HG03439 (cell line): ENCODE data around the gene SNX14.

Source experiments
- ATAC-seq: cut with Tn5 transposase; IDR thresholded peaks from one replicate; pipeline ENCODE4 v1.9.1; 2021; ENCODE audit warnings: mild to moderate bottlenecking, moderate library complexity; ENCODE audit not compliant: unreplicated experiment

Gene SNX14

GRCh38 chr6:85469276-85470022 is 124.2 kb downstream of the SNX14 start:
- ATAC-seq, result no peak

DNA sequence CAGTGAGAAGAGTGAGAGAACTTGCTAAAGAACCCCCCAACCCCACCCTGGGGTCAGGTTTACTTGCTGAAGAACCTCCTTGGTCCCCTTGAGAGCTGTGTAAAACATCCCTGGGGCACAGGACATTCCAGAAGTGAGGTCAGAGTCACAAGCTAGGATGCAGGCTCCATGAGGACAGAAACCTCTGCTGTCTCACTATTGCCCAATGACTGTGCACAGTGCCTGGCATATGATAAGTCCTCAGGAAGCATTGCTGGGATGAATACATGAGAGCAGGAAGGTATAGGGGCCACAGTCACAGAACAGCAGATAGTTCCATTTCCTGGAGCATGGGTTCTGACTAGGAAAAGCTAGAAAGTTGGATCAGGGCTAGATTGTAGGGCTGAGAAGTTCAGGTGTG is 125.3 kb downstream of the SNX14 start:
- ATAC-seq, result no peak

- ATAC-seq, result no peak
Observed at GRCh38 chr6:85465762-85466161, 127.9 kb downstream of the SNX14 start.

GRCh38 chr6:85464722-85465150 is 128.9 kb downstream of the SNX14 start:
- ATAC-seq, result no peak

DNA sequence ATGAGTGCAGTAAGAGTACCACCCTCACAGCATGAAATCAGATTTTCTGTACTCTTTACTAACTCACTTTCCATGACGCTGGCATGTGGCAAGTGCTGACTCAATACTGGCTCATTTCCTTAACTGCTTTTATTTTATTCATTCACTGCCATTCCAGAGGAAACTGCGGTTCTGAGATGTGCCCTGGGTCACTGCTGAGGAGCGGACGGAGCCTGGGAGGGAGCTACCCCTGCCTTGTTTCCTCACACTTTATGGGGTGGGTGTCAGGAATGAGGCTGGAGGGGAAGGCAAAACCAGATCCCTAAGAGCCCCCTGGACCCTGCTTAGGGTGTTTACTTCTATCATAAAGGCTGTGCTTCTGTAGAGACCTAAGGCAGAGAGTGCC is 129.4 kb downstream of the SNX14 start:
- ATAC-seq, result no peak

- ATAC-seq, result no peak
Observed at GRCh38 chr6:85463621-85464259, 129.9 kb downstream of the SNX14 start.

- no peak for ATAC-seq
Observed at GRCh38 chr6:85462673-85463072, 131.0 kb downstream of the SNX14 start.

DNA sequence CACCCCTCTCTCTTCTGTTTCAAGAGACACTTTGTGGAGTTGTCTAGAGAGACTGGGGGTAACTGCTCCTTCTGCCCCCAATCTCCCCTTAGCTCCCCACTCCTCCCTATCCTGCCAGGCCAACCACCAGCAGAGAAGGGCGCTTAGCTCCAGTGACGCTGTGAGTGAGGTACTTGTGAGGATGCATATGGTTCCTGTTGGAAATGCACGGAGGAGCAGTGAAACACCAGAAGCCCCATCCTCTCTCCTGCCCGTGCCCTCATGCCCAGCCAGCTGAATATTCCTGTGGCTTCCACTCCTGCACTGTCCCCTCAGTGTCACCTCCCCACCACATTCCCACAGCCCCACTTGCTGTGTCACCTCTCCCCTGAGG is 131.9 kb downstream of the SNX14 start:
- no peak for ATAC-seq

DNA sequence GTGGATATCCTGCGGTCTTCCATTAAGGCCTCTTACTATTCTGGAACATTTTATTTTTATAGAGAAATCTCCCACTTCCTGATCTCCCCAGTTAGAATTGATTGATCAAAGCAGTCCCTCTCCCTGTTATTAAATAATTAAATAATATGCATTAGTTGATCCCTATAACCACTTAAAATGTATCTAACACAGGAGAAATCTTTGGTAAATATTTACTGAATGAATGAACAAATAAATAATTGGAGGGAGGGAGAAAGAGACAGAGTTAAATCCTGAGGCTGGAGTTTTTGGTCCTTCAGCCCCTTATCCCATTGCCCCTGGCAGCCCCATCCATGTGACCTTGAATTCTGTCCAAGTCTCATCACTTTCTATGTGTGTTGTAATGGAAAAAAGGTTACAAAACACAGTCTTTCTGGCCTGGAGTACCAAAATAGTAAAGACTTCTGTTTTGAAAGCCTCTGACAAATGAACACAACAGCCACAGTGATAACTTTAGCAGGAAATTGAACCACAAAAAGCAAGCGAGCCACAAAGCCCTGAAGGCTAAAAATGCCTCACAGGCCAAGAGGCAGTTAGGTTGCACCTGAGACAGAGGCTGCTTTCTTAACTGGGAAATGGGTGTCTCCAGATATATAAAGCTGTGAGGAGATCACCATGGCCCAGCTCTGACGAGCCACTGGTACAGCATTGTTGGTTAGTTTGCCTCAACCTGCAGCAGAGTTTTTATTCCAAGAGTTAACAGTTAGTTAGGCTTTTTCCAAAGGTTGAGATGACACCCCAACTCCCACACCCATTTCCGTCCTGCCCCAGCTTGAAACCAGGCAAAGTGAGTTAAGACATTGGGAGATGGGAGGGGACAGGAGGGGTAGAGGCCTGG is 132.5 kb downstream of the SNX14 start:
- peak; percentile 80 for ATAC-seq

DNA sequence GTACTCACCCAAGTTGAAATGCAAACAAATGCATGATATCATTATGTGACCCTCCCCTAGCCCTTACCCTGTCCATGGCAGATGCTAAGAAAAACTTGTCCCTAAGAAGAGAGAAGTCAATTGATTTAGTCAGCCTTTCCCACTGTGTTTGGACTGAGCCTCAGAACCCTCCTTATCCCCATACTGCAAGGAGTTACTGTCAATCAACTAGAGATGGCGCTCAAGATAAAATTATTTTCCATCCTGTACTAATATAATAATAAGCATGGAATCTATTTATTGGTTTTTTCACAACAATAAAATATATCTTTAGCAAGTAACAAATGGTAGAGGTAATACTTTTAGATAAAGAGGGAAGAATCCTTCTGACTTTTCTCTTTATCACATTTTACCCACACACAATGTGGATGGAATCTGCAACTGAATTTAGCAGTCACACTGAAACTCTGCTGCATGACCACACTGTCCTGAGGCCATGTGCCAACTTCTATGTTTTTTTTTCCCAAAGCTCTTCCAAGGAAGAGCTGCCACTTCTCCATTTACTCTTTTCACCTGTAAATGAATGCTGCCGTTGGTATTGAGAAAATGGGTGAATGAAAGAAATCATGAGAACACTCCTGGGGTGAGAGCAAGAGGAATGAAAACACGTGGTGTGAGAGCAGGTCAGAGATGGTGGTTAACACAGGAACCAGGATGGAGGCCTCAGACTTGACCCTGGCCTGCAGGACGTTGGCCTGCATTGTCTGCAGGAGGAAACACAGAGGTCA is 133.3 kb downstream of the SNX14 start:
- ATAC-seq, result no peak

- ATAC-seq, result no peak
Observed at GRCh38 chr6:85459224-85459901, 134.3 kb downstream of the SNX14 start.

GRCh38 chr6:85458782-85459181 is 134.9 kb downstream of the SNX14 start:
- no peak for ATAC-seq

GRCh38 chr6:85458184-85458583 is 135.5 kb downstream of the SNX14 start:
- no peak for ATAC-seq

GRCh38 chr6:85456782-85457181 is 136.9 kb downstream of the SNX14 start:
- ATAC-seq, result no peak
